ENCODE results near the gene FLACC1. TPM values are rescaled to one million over a fixed set of nuclear protein-coding genes. Genes with fewer than 3 reads are reported as not detected.

Gene FLACC1
- total and polyA plus RNA-seq, 9 of the 15 experiments (the other 6 are each of a cell fraction or from before 2014, with no cell fraction given), result 0.07 to 0.68 (median 0.22) TPM; not detected in 2

GRCh38 chr2:201263779-201264178 lies 93.4 kb downstream of the FLACC1 start:
- ATAC-seq (no peak), DNase-seq (ENCODE audit: extremely low read depth in 1 of 4, low spot score in 3 of 4) (no peak), FAIRE-seq (no peak)
- in situ Hi-C loops (cut with MboI), result no loop called here
- no peak overlapping the region for H3K4me3 ChIP-seq
- no peak overlapping the region for H2AFZ ChIP-seq (ENCODE audit: low read depth, low read length)
- no peaks in the 10 kb centered on the region for H3K27me3 ChIP-seq (ENCODE audit: control insufficient read depth in 2 of 2, insufficient read depth in 2 of 2, low read length in 2 of 2)
- H4K20me1 ChIP-seq (replicated peaks; ENCODE audit: control insufficient read depth, insufficient read depth, low read length), result no peaks in the 10 kb centered on the region
- no peak overlapping the region for H3K4me2 ChIP-seq (ENCODE audit: insufficient read depth, low read length)
- intact Hi-C loops (cut with micrococcal nuclease), result no loop called here
- CTCF ChIA-PET (ENCODE audit: low intra/inter-chr PET ratio), result no interaction called here
- TF ChIP-seq CC2D1A (IDR thresholded peaks at IDR 0.05), result no peak
- no peak for TF ChIP-seq KLF13 (tag; IDR thresholded peaks at IDR 0.05; ENCODE audit: borderline replicate concordance, low read depth)
- TF ChIP-seq ZNF444 (CRISPR knock-in tag; IDR thresholded peaks at IDR 0.05), result no peak
- TF ChIP-seq POLR3A (IDR thresholded peaks at IDR 0.05; ENCODE audit: borderline replicate concordance, extremely low read depth, insufficient read depth, insufficient read length), result no peak
- no peak for TF ChIP-seq SMAD2 (IDR thresholded peaks at IDR 0.05; ENCODE audit: low read depth, low read length)
- TF ChIP-seq, protein P1, sequence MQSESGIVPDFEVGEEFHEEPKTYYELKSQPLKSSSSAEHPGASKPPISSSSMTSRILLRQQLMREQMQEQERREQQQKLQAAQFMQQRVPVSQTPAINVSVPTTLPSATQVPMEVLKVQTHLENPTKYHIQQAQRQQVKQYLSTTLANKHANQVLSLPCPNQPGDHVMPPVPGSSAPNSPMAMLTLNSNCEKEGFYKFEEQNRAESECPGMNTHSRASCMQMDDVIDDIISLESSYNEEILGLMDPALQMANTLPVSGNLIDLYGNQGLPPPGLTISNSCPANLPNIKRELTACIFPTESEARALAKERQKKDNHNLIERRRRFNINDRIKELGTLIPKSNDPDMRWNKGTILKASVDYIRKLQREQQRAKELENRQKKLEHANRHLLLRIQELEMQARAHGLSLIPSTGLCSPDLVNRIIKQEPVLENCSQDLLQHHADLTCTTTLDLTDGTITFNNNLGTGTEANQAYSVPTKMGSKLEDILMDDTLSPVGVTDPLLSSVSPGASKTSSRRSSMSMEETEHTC (IDR thresholded peaks at IDR 0.05), result no peak
- no peak for TF ChIP-seq SNIP1 (IDR thresholded peaks at IDR 0.05; ENCODE audit: low read depth)
- no peak for TF ChIP-seq XRCC5 (IDR thresholded peaks at IDR 0.05; ENCODE audit: low read depth, low read length)
- no peak for TF ChIP-seq ZNF324 (CRISPR knock-in tag; IDR thresholded peaks at IDR 0.05)
- TF ChIP-seq HMBOX1 (IDR thresholded peaks at IDR 0.05), result no peak
- no peak for TF ChIP-seq MXI1 (IDR thresholded peaks at IDR 0.05; ENCODE audit: low read depth, low read length)
- no peak for TF ChIP-seq ZNF184 (CRISPR knock-in tag; IDR thresholded peaks at IDR 0.05)
- TF ChIP-seq DLX4 (CRISPR knock-in tag; IDR thresholded peaks at IDR 0.05), result no peak
- no peak for TF ChIP-seq ZKSCAN3 (CRISPR knock-in tag; IDR thresholded peaks at IDR 0.05)
- no peaks in the 10 kb centered on the region for H3K9me1 ChIP-seq (ENCODE audit: control insufficient read depth, insufficient read depth, low read length)
- peaks cover 62% of the 10 kb centered on the region for H3K79me2 ChIP-seq (ENCODE audit: control insufficient read depth, insufficient read depth, low read length)
- WGBS (ENCODE audit: insufficient coverage, low coverage, missing lambda C conversion rate), result 85% methylated on average over 2 of the region's 2 CpGs
- BruUV-seq (replicated peaks), result no TSS peak
- H3K27ac ChIP-seq (ENCODE audit: extremely low read depth, low read depth, low read length), result no peak overlapping the region
- H3K9me3 ChIP-seq (replicated peaks; ENCODE audit: control insufficient read depth, insufficient read depth, low read depth, low read length), result no peaks in the 10 kb centered on the region
- H3K36me3 ChIP-seq (ENCODE audit: control insufficient read depth, insufficient read depth, low read length), result peaks cover 7% of the 10 kb centered on the region; the same call in 2 of the 3 replicates
- peaks cover 8 to 24% of the 10 kb centered on the region in 2 experiments for H3K4me1 ChIP-seq (replicated peaks in 1 of 2; ENCODE audit: control insufficient read depth in 2 of 2, insufficient read depth in 2 of 2, low read length in 2 of 2)
- H3K9ac ChIP-seq (ENCODE audit: insufficient read depth in 1 of 2, low read depth in 2 of 2, low read length in 2 of 2), result no peak overlapping the region
- POLR2A ChIA-PET, result interaction anchor here (0.9 kb wide), 1 partner anchor 375 kb away, joined by 5 read pairs; the partner anchor contains the start of genes NIF3L1 and PPIL3
